ENCODE data around the gene MPZL1. TPM values are rescaled to one million over a fixed set of nuclear protein-coding genes. Genes with fewer than 3 reads are reported as not detected.

MPZL1 gene
- total and polyA plus RNA-seq, 2 of the 13 experiments (the other 11 are each of a cell fraction or from before 2014, with no cell fraction given), result 38.0 to 68.7 TPM

DNA sequence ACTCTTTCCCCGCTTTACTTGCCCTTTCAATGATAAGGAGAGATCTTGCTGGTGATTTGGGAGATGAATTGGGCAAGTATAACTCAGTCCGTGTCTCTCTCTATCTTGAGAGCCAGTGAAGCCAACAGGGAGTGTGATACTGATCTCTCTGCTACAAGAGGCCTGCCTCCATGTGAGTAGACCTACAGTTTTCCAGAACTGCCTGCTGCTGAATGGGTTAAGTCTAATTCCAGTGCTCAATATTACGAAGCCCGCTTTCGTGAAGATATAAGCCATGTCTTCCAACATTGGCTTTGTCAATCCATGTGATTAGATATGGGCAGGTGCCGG is 99.5 kb downstream of the MPZL1 start:
- no peak overlapping the region for H3K27ac ChIP-seq (ENCODE audit: extremely low read length, insufficient read depth, low read length)
- FAIRE-seq (no peak), DNase-seq (ENCODE audit: low spot score) (no peak), ATAC-seq (no peak)
- TF ChIP-seq RFXANK (CRISPR knock-in tag; IDR thresholded peaks at IDR 0.05), result no peak
- TF ChIP-seq MAFF (IDR thresholded peaks at IDR 0.05; ENCODE audit: low read depth, low read length), result no peak
- no peak for TF ChIP-seq PRPF4 (IDR thresholded peaks at IDR 0.05; ENCODE audit: low read depth, low read length, poor library complexity, severe bottlenecking)
- TF ChIP-seq NFE2 (CRISPR knock-in tag; IDR thresholded peaks at IDR 0.05), result no peak
- TF ChIP-seq DPF2 (CRISPR knock-in tag; IDR thresholded peaks at IDR 0.05; ENCODE audit: borderline replicate concordance, low read depth), result no peak
- TF ChIP-seq AGO2 (optimal IDR thresholded peaks at IDR 0.05; ENCODE audit: low read depth, low read length), result no peak
- TF ChIP-seq PHF20 (CRISPR knock-in tag; IDR thresholded peaks at IDR 0.05), result no peak
- no peak for TF ChIP-seq SUZ12 (IDR thresholded peaks at IDR 0.05; ENCODE audit: low read depth, low read length)
- no peak for TF ChIP-seq THAP7 (CRISPR knock-in tag; IDR thresholded peaks at IDR 0.05)
- no peak for TF ChIP-seq ZNF883 (CRISPR knock-in tag; IDR thresholded peaks at IDR 0.05; ENCODE audit: not compliant biosample characterization)
- no peak for TF ChIP-seq ZHX1 (CRISPR knock-in tag; IDR thresholded peaks at IDR 0.05; ENCODE audit: low read depth)
- no peak for TF ChIP-seq MIER3 (CRISPR knock-in tag; IDR thresholded peaks at IDR 0.05; ENCODE audit: borderline replicate concordance)
- WGBS (ENCODE audit: low lambda C conversion rate), result 69% methylated on average over 6 of the region's 6 CpGs
- no peaks in the 10 kb centered on the region for H3K9me3 ChIP-seq (ENCODE audit: low read length)
- POLR2A ChIA-PET, result no interaction called here
- H2AFZ ChIP-seq (ENCODE audit: low read length), result no peak overlapping the region
- no peaks in the 10 kb centered on the region for H4K20me1 ChIP-seq (ENCODE audit: insufficient read depth, low read length)
- H3K79me2 ChIP-seq (ENCODE audit: insufficient read depth, low read length), result no peaks in the 10 kb centered on the region
- H3K4me3 ChIP-seq (replicated peaks in 1 of 3; ENCODE audit: insufficient read depth in 1 of 3, low read depth in 2 of 3, low read length in 3 of 3), result no peak overlapping the region
- no peak overlapping the region for H3K4me2 ChIP-seq (ENCODE audit: low read depth, low read length)
- CTCF ChIA-PET (ENCODE audit: low intra/inter-chr PET ratio, low total read pairs), result no interaction called here
- peaks cover 0 to 10% of the 10 kb centered on the region in 2 experiments; a peak in 2 of 5 replicates for H3K27me3 ChIP-seq (ENCODE audit: control insufficient read depth in 1 of 2, insufficient read depth in 2 of 2, low read length in 2 of 2)
- intact Hi-C loops (cut with micrococcal nuclease; ENCODE audit: unreplicated experiment) (no loop called here), in situ Hi-C loops (cut with HindIII; ENCODE audit: extremely low pct_ligation_motif_present, low pct_unique_long_range_greater_than_20kb) (no loop called here)
- no peaks in the 10 kb centered on the region for H3K36me3 ChIP-seq (replicated peaks in 1 of 2; ENCODE audit: control insufficient read depth in 1 of 2, insufficient read depth in 2 of 2, low read length in 2 of 2)
- H3K4me1 ChIP-seq (ENCODE audit: insufficient read depth, low read length), result peaks cover 47% of the 10 kb centered on the region
- no peak overlapping the region for H3K9ac ChIP-seq (ENCODE audit: insufficient read depth, low read depth, low read length)
- no TSS peak for BruUV-seq (replicated peaks)
